SK-N-MC (cell line): Measurements from ENCODE around the gene C1QTNF9.
"Not testable (repeated sequence)": the region's sequence is repeated elsewhere in the genome, so short reads cannot be mapped to it uniquely, and the experiment has no call there.

Source experiments
- DNase-seq: peaks from one replicate; pipeline ENCODE4 v3.0.0-alpha.2; 2011; ENCODE audit warnings: low read depth, low spot score
- H3K27ac ChIP-seq: fragments of 200-600 bp; sonication (generic); 2 replicates; pipeline ENCODE4 v1.5.1; 2016; ENCODE audit warnings: mixed run types
- H3K36me3 ChIP-seq: fragments of 200-600 bp; sonication (generic); 2 replicates; pipeline ENCODE4 v1.6.1; 2017; ENCODE audit warnings: antibody characterized with exemption, low read length, mixed read lengths; ENCODE audit not compliant: insufficient read depth
- H3K4me3 ChIP-seq: fragments of 200-600 bp; sonication (generic); 2 replicates; pipeline ENCODE4 v1.5.1; 2016
- H3K9ac ChIP-seq: fragments of 200-600 bp; sonication (generic); 2 replicates; pipeline ENCODE4 v1.8.0; 2017; ENCODE audit warnings: mixed run types, mixed read lengths; ENCODE audit not compliant: insufficient read length
- H3K9me3 ChIP-seq: fragments of 200-600 bp; sonication (generic); 2 replicates; pipeline ENCODE4 v1.6.1; 2017; ENCODE audit warnings: low read depth, mild to moderate bottlenecking, antibody characterized with exemption, low read length, moderate library complexity, mixed read lengths
- EZH2 ChIP-seq: fragments of 200-600 bp; sonication (generic); IDR thresholded peaks from one replicate; pipeline ENCODE4 v1.6.1; 2017; ENCODE audit warnings: antibody characterized with exemption
- FOXP2 ChIP-seq: optimal IDR thresholded peaks from 2 replicates; pipeline ENCODE3; 2011; ENCODE audit warnings: mild to moderate bottlenecking, moderate library complexity; ENCODE audit not compliant: insufficient read depth; ENCODE audit errors: extremely low read length, control extremely low read depth
- POLR2AphosphoS5 ChIP-seq: IDR thresholded peaks from 2 replicates; pipeline ENCODE4 v1.6.1; 2012; ENCODE audit warnings: mild to moderate bottlenecking, low read depth, low read length, borderline replicate concordance

The C1QTNF9 gene

DNA sequence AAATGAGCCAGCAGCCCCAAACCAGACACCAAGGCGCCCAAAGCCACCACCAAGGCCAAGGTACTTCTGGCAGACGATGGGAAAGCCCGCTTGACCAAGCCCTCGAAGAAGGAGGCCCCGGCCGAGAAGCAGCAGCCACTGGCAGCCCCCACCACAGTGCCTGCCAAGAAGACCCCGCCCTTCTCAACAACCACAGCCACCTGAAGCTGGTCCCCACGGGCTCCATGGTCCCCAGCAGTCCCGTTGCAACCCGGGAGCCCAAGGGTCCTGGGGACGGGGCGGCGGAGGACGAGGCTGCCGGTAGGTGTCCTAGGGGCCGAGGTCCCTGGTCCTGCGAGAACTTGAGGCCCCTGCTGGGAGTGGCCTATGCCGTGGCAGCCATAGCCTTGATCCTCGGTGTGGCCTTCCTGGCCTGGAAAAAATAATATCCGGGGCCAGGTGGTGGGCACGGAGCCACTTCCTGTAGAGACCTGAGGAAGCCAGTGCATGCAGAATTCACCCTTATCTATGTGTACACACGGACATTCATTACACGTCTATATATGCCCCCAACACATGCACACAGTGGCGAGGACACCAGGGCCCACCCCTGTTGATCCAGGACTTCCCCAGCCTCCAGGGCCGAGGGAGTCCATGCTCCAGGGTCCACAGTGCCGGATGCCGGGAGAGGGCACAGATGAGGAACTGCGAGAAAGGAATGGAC lies 13.8 kb downstream of the C1QTNF9 start:
- Histone ChIP-seq H3K9me3 (no peaks in the 10 kb centered on the region), H3K36me3 (no peaks in the 10 kb centered on the region), H3K4me3 (no peak overlapping the region), H3K9ac (no peak overlapping the region), H3K27ac (no peak overlapping the region)
- DNase-seq: no peak
- TF ChIP-seq FOXP2 (no peak), EZH2 (no peak), POLR2AphosphoS5 (no peak)

GRCh38 chr13:24323739-24324075 lies 14.3 kb downstream of the C1QTNF9 start:
- no peak for DNase-seq
- H3K36me3 ChIP-seq: no peaks in the 10 kb centered on the region
- no peak for TF ChIP-seq FOXP2
- no peak for TF ChIP-seq EZH2
- no peak for TF ChIP-seq POLR2AphosphoS5
- H3K9ac ChIP-seq: no peak overlapping the region
- H3K9me3 ChIP-seq: no peaks in the 10 kb centered on the region
- H3K4me3 ChIP-seq: no peak overlapping the region
- H3K27ac ChIP-seq: no peak overlapping the region

GRCh38 chr13:24327598-24327997 lies 18.2 kb downstream of the C1QTNF9 start:
- H3K27ac ChIP-seq, DNase-seq, H3K36me3 ChIP-seq, H3K9ac ChIP-seq, H3K4me3 ChIP-seq, H3K9me3 ChIP-seq: not testable (repeated sequence)

- Histone ChIP-seq H3K9me3 (no peaks in the 10 kb centered on the region), H3K4me3 (no peak overlapping the region), H3K36me3 (no peaks in the 10 kb centered on the region), H3K9ac (no peak overlapping the region), H3K27ac (no peak overlapping the region)
- TF ChIP-seq EZH2 (no peak), FOXP2 (no peak), POLR2AphosphoS5 (no peak)
- no peak for DNase-seq
Observed at GRCh38 chr13:24328145-24328544, 18.8 kb downstream of the C1QTNF9 start.

DNA sequence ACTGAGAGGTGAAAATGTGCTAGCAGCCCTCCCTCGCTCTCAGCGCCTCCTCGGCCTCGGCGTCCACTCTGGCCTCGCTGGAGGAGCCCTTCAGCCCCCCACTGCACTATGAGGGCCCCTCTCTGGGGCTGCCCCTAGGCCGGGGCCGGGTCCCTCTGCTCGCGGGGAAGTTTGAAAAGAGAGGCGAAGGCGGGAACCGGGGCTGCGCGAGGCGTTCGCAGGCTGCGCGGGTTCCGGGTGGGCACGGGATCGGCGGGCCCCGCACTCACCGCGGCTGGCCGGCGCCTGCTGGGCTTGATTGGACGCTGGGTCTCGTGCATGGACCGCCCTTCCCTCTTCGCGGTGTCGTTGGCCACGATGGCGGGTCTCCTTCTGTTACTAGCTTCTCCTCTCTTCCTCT lies 29.3 kb downstream of the C1QTNF9 start:
- Histone ChIP-seq H3K9me3 (no peaks in the 10 kb centered on the region), H3K36me3 (no peaks in the 10 kb centered on the region), H3K27ac (no peak overlapping the region), H3K9ac (no peak overlapping the region), H3K4me3 (no peak overlapping the region)
- no peak for TF ChIP-seq EZH2
- TF ChIP-seq FOXP2: no peak
- DNase-seq: no peak

- Histone ChIP-seq H3K4me3 (no peak overlapping the region), H3K36me3 (no peaks in the 10 kb centered on the region), H3K27ac (no peak overlapping the region), H3K9ac (no peak overlapping the region), H3K9me3 (no peaks in the 10 kb centered on the region)
- DNase-seq: no peak
- TF ChIP-seq FOXP2: no peak
- TF ChIP-seq EZH2: no peak
- no peak for TF ChIP-seq POLR2AphosphoS5
Observed at GRCh38 chr13:24339937-24340607, 30.7 kb downstream of the C1QTNF9 start.

- Histone ChIP-seq H3K9ac (no peak overlapping the region), H3K36me3 (no peaks in the 10 kb centered on the region), H3K27ac (no peak overlapping the region), H3K4me3 (no peak overlapping the region), H3K9me3 (no peaks in the 10 kb centered on the region)
- DNase-seq: no peak
- TF ChIP-seq FOXP2 (no peak), POLR2AphosphoS5 (no peak), EZH2 (no peak)
Observed at GRCh38 chr13:24340608-24340955, 31.2 kb downstream of the C1QTNF9 start.

DNA sequence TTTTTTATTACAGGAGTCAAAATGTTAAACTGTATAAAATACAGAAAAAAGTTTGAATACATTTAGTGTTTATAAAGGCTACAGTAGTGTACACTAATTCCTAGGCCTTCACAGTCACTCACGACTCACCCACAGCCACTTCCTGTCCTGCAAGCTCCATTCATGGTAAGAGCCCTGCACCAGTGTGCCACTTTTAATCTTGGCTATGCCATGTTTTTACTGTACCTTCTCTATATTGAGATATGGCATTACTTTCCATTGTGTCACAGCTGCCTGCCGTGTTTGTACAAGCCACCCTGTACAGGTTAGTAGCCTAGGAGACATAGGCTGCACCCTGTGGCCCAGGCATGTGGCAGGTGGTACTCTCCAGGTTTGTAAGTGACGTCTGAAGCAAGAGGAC lies 32.1 kb downstream of the C1QTNF9 start:
- H3K4me3 ChIP-seq: no peak overlapping the region
- TF ChIP-seq POLR2AphosphoS5 (no peak), FOXP2 (no peak), EZH2 (no peak)
- H3K27ac ChIP-seq: no peak overlapping the region
- no peaks in the 10 kb centered on the region for H3K9me3 ChIP-seq
- no peaks in the 10 kb centered on the region for H3K36me3 ChIP-seq
- no peak overlapping the region for H3K9ac ChIP-seq
- no peak for DNase-seq

DNA sequence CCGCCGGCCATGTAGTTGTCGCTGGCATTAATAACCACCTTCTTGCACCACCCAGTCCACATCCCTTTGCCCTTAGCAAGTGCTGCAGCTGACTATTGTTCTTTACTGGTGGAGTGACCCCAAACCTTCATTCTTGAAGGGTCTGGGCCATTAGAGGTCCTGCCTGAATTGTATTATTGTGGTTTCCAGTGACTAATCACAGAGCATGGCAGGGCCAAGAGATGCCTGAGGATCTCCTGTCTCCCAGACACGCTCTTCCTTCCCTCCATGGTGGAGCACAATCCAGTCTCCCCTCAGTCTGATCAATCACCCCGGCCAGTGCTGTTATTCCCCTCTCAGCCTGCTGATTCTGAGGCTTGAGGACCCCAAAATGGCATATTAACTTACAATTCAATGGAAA lies 39.0 kb downstream of the C1QTNF9 start:
- no peak for TF ChIP-seq EZH2
- TF ChIP-seq FOXP2: no peak
- no peak for TF ChIP-seq POLR2AphosphoS5
- Histone ChIP-seq H3K9me3 (no peaks in the 10 kb centered on the region), H3K9ac (no peak overlapping the region), H3K36me3 (no peaks in the 10 kb centered on the region), H3K27ac (no peak overlapping the region), H3K4me3 (no peak overlapping the region)
- DNase-seq: no peak
